ENCODE measurements around the gene LYSMD3.

The LYSMD3 gene

DNA sequence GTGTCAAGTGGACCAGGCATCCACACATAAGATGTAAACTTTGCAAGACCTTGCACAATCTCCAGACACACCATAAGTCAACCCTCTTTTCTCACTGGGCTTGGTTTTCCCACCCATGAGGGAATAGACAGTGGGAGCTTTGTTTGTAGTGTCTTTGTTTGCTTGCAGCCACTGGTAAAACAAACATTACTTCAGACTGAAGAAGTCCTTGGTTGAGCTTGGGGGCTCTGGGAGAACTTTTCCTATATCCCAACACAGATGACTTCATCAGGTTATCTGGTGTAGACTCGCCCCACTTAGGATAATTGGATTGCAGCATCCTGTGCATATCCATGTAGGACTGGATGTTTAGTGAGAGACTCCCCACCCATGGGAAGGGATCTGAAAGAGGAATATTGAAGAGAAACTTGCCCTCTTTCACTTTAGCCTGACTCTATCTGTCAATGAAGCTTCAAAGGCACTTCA lies 17.7 kb upstream of the LYSMD3 start:
- no peak for ATAC-seq

DNA sequence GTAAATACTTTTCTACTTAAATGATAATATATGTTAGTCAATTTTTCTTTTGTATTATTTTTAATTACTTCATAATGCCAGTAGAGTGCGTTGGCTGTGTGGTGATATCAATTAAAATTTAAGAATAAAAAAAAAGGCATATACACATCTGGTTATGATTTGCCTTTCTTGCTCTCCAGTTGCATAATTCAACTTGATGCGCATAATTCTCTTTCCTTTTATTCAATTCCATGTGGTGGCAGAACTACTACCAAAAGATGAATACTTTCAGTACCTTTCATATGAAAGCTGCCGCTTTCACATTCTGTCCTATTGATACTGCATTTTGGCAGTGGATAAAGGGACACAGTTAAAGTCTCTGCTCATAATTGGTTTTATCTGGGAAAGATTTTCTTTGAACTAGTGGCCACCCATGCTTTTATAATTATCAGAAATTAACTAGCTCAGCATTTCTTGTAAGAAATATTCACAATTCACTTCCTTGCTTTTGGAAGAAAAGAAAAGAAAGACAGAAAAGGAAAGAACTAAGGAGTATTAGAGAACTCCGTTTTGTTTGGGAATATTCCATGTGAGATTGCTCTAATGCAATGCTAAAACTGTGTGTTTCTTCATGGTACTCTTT lies 16.9 kb upstream of the LYSMD3 start:
- no peak for ATAC-seq

DNA sequence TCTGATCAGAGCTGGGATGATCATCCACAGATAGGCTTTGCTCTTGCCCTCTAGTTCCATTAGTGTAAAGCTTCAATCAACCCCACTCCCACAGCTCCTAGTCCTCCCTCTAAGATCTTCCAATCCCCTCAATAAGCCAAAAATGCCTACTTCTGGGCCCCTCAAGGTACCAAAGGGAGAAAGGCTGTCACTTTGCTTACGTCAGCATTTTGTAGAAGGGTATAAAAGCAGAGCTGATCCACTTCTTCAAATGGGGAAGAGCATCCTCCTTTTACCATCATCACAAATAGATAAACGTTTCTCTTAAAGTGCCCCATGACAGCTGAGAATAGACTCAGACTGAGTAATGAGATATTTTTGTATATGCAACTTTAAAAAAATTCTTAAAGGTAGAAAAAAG lies 16.1 kb upstream of the LYSMD3 start:
- no peak for ATAC-seq

DNA sequence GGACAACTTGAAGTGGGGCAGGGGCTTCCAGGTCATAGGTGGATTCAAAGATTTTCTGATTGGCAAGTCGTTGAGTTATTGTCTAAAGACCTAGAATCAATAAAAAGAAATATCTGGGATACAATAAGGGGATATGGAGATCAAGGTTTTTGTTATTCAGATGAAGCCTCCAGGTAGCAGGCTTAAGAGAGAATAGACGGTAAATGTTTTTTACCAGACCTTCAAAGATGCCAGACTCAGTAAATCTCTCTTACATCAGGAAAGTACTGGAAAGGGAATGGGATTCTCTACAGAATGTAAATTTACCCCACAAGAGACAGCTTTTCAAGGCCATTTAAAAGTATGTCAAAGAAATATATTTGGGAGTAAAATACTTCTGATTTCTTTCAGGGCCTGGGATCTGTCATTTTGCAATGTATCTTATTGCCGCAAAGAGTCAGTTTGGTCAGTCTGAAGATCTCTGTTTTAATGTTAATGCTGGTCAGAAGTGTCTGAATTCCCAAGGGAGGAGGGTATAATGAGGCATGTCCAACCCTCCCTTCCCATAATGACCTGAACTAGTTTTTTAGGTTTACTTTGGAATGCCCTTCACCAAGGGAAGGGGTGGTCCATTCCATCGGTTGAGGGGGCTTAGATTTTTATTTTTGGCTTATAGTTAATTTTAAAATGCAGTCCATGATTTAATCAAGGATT lies 13.6 kb upstream of the LYSMD3 start:
- ATAC-seq, result no peak

DNA sequence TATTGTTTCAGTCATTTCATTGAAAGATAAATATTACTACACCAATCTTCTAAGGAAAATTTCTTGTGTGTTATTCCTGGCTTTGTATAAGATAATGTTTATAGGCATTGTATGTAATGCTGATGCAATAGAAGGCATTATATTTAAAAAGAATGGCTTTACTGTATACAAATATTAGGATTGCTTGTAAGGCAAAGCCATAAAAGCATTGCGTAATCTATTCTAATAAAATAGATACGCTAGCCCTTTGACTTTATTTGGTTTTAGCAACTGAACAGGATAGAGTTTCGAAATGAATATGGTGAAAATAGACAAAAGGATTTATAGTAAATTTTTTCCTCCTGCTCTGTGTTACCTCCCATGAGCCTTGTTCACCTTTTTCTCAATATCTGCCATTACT lies 5.5 kb upstream of the LYSMD3 start:
- ATAC-seq, result no peak

DNA sequence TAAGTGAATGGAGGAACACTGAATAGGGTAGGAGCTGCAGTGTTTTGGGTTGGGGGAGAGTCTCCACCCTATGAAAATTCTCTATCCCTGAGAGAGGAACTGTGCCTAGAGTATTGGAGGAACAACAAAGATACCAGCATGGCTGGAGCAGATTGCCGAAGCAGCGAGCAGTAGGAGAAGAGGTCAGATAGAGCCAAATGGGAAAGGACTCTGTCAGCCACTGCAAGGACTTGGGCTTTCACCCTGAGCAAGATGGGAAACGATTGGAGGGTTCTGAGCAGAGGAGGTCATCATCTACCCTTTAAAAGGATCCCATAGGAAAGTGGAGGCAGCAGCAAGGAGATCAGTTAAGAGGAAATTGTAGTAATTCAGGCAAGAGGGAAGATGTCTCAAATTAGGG lies 4.4 kb upstream of the LYSMD3 start:
- no peak for ATAC-seq

DNA sequence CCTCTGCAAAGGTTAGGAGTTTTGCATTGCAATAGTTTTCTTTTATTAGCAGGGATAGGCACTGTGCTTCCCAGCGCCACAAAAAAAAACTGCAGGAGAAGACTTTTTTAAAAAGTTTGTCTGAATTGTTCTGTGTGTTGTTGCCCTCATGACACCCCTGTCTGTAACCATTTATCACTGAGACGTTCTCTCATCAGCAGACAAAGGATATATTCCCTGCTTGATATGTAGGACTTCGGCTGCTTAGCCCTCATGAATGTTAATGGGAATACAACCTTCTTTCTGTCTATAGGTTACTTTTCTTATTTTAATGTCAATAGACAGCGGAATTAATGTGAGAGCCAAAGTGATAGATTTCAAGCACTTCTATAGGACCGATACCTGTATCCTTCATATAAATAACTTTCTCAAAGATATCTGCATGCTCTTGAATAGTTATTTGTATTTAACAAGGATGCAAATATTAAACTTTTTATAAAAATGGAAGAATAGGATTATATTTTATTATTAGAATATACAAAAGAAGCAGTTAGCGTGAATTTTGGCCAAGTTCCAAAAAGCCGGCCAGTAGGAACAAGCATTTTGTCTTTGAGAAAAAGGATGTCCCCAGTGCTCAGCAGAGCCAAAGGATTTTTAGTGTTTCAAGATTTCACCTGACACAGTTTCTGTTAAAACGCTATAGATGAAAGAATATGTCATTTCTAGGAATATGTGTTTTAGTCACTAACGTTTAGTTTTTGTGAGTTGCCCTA lies 1.5 kb upstream of the LYSMD3 start:
- ATAC-seq, result no peak

DNA sequence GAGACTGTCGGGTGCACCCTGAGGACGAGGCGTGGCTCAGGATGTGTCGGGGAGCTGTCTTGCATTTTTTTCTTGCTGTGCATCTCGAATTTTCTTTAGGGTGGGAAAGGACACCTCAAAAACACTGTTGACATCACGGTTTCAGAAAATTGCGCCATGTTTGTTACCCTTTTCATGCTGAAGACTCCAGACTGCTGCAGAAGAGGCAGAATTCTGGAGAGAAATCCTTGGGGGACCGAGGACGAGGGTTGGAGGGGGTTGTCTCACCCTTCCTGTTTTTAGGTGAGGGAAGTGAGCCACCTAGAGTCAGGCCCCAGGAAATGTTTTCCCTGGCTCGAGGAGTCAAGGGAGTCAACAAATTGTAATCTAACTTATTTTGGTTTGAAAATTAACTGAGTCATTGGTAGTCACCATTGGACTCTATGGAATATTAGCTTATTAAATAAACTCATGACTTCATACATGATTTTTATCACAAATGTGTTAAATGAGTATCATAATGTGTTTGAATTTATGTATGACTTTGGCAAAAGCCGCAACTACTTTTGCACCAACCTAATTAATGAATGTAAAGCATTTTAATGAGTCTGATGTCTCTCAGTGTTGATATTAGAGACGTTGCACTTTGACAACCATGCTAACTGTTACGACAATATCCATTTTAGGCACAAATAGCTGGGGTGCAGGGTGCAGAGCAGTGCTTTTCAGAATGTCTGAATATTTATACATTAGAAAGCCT lies 724 bp upstream of the LYSMD3 start:
- peak; percentile 47 to 55 for ATAC-seq

DNA sequence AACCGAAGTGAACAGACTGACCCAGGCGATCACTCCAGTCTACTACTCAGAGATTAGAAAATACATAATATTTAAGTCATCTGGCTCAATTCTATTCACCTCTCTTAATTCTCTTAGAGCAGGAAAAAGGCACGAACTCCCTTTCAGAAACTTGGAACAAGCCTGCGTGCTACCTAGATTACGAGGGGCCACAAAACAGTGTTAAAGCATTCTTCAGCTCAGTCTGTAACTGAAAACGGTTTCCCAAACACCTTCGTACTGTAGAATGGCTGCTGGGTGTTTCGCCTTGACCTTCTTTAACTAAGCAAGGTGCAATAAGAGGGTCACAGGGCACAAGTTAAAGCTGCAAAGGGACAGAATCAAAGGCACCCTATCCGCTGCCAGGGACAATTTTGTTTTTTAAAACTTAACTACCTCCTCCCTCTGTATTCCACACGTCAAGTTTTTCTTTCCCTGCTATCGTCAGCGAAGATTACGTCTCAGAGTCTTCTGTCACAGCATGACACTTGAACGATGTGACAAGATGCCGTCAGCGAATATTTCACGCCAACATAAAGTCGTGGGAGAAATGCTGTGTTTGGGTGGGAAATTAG lies 687 bp downstream of the LYSMD3 start:
- no peak for ATAC-seq

DNA sequence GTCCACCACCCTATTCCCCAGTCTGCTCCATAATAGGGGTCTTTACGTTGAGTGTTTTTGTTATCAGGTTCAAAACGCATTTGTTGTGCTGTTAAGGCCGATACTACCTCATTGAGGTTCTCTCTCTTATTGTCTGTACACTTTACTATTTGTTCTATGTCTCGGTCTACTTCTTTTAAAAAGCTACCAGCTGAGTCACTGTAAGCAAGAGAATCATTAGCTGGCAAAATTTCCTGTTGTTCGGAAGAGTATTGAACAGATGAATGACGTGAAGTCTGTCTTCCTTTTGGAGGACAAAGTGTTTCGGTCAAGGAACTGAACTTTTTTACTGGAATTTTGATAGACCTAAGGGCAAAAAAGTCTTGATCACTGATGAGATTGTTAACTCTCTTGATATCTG lies 10.3 kb downstream of the LYSMD3 start:
- ATAC-seq, result no peak

DNA sequence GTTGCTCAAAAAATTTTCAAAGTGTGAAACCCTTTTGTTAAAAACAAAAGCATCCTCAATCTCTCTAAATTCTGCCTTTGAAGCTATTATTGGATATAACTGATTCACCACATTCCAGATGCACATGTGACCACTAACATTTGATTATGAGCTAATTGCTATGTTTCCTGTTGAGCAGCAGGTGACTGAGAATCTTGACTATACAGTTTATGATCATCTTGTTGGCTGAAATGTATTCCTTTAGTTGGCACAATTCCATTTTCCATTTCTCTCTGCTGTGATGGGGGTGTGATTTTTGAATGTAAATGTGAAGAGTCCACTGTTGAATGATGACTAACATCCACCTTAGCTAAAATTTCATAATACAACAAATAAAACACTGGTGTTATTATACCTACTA lies 10.7 kb downstream of the LYSMD3 start:
- ATAC-seq, result no peak

DNA sequence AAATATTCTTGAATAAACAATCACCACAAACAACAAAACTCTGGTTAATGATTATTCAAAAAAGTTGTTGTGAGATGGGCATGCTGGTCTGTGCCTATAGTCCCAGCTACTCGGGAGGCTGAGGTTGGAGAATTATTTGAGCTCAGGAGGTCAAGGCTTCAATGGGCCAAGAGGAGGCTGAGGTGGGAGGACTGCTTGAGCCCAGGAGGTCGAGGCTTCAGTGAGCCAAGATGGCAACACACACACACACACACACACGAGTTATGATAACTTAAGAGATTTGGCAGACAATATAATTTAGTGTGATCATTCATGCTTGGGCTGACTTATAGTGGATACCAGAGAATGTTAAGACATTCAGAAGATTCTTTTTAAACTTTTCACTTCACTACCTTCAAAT lies 14.9 kb downstream of the LYSMD3 start:
- no peak for ATAC-seq

DNA sequence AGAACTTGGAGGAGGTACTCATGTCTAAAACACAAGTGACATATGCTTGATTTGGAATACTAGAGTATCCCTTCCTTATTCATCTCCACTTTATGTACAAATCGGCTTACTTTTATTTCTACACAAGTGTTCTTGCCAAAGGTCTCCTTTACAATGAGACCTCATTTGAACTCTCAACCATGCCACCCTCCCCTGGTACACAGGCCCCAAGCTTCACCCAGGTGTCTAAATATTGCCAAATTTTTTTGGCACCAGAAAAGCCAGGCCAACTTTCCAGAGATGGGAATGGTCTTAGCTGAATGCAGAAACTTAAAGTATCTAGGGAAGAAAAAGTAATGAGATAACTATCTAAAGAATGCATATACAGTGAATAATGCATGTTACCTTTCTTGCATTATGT lies 18.9 kb downstream of the LYSMD3 start:
- ATAC-seq, result no peak

DNA sequence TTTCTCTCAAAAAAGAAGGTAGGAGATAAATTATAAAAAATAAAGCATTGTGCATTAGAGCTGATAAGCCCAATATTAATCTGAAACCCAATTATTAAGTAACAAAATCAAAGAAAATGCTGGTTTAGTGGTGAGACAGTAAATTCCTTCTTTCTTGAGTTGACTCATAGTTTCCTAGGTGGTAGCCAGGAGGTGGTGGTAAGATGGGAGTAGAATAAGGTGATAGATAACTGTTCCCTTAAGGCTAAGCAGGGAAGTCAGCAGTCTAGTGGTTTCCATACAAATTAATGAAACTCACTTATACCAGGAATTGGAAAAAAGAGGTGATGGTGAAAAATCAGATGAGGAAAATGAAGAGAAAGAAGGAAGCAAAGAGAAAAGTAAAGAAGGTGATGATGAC lies 23.2 kb downstream of the LYSMD3 start:
- ATAC-seq, result no peak

DNA sequence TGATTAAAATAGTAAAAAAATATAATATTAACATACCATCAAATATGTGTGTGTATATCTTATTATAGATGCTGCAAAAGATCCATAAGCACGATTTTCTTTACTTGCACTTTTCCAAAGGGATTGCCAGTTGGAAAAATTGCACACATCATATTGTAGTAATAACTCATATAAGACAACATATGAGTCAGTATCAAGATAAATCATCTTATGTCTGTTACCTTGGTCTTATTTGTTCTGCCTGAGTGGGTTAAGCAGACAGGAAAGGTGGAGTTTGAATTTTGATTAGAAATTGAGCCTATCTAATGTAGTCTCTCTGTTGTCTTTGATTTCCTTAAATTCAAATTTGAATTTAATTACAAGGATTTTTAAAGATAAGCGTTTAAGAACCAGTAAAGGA lies 24.6 kb downstream of the LYSMD3 start:
- ATAC-seq, result no peak

DNA sequence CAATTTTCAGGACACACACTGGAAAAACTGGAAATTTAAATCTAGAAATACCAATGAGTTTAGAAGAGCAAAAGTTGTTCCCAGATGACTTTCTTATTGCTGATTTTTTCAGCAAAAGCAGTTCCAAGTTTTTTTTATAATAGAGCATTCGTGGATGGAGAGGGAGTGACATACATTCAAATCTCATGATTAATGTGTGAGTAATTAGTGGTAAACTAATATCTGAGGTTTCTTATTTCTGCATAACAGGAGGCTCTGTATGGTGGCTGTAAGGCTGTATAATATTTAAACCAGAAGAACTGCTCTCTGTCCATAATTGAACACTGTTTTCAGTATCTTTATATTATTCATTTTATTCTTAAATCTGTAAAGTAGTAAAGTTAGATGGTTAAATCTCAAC lies 25.8 kb downstream of the LYSMD3 start:
- no peak for ATAC-seq

DNA sequence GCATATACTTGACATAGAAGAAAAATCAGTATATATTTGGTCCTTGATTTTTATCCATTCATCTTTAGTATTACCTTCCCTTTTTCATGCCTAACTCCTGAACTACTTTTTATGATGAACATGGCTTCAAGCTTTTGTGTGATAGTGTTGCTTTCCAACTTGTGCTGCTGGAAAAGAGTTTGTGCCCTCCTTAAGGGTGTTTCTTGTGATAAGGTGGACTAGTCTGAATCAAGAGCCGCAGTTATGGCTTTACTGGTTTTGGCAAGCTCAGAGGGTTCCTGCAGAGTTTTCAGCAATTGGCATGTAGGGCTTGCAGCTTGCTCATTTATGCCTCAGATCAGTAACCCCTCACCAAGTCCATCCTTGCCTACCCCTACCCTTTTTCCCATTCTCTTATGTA lies 34.2 kb downstream of the LYSMD3 start:
- no peak for ATAC-seq

DNA sequence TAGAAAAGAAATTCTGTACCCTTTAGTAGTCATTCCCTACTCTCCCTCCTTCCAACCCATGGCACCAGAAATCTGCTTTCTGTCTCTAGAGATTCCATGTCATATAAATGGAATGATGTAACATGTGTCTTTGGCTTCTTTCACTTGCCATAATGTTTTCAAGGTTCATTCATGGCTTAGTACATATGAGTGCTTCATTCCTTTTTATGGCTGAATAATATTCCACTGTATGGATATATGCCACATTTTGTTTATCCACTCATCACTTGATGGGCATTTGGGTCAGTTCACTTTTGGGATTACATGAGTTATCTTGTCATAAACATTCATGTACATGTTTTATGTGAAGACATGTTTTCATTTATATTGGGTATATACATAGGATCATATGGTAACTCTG lies 35.3 kb downstream of the LYSMD3 start:
- no peak for ATAC-seq

DNA sequence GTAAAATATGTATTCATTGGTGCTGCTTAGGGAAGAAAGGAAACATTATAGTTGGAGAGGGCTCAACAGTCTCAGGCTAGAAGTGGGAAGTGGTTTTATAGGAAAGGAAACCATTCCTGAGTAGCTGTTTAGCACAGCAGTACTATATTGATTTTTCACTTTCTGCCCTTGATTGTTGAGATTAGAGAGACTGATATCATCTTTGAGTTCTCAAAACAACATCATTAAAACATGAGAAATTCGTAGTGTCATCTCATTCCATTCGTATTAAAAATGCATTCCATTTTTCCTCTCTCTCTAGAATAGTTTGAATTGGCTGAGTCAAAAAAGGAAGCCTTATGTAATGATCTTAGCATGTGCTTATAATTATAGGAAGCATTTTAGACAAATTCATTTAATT lies 40.6 kb downstream of the LYSMD3 start:
- no peak for ATAC-seq

DNA sequence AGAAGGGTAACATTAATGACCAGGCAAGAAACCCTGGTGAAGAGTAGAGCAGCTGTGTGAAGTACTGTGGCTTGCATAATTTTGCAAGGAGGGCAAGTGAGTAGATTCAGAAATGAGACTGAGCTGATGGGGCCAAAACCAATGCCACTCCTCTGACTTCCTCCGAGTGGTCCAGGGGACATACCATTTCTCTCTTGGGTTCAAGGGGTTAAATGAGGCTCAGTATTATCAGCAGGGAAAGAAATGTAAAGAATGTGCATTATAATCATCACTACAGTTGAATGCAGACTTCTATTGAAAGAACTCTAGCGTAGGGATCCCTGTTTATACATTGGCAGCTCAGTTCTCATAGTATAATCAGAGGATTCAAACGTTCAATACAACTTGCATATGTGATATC lies 44.8 kb downstream of the LYSMD3 start:
- ATAC-seq, result no peak

DNA sequence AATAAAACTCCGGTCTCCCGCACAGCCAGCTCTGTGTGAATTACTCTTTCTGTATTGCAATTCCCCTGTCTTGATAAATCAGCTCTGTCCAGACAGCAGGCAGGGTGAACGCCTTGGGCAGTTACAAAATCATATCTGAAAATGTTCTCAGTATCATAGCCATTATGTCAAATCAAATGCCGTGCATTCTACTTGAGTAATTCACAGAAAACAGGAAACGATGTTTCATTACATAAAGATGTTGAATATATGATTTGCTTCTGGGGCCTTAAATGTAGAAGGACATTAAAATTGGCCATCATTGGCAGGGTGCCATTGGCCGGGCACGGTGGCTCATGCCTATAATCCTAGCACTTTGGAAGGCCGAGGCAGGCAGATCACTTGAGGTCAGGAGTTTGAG lies 46.2 kb downstream of the LYSMD3 start:
- no peak for ATAC-seq

DNA sequence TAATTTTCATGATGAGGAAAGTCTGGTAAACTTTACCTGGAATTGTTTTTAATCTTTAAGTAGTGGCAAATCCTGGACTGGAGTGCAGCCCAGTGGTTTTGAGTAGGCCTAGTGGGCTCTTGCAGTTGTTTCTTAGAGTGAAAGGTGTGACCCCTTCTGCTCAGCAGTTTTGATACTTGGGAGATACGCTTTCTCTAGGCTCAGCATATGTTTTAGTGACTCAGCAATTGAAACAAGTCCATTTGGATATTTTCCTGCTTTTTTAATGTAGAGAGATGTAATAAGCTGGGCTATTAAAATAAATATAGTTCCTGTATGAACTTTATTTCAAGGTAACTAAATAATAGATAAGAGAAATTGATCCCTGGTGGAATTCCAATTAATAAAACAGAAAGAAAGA lies 48.7 kb downstream of the LYSMD3 start:
- ATAC-seq, result no peak

All from activated CD4-positive, CD25-positive, alpha-beta regulatory T cell treated with anti-CD3 and anti-CD28 coated beads, Interleukin-2, amount 50 U/mL, for 24 hours (primary cell).